ENCODE measurements around the gene MRPL55.

The MRPL55 gene

GRCh38 chr1:228109073-228109961 is at the start of gene MRPL55:
TSS of gene MRPL55 (minus strand) at chr1:228109299. CDS start at chr1:228108260, 1,039 bp downstream.
- peak; percentile 96 for DNase-seq

GRCh38 chr1:228158151-228159007 is 49.3 kb upstream of the MRPL55 start:
- no peak for DNase-seq

GRCh38 chr1:228157729-228158126 is 48.6 kb upstream of the MRPL55 start:
- DNase-seq = no peak

- no peak for DNase-seq
These were observed 48.0 kb upstream of the MRPL55 start for GRCh38 chr1:228156941-228157728.

- DNase-seq = no peak
These were observed 47.4 kb upstream of the MRPL55 start for GRCh38 chr1:228156515-228156881.

GRCh38 chr1:228155596-228156514 is 46.8 kb upstream of the MRPL55 start:
- no peak for DNase-seq

GRCh38 chr1:228154670-228155571 is 45.8 kb upstream of the MRPL55 start:
- DNase-seq = peak; percentile 80

GRCh38 chr1:228154021-228154669 is 45.0 kb upstream of the MRPL55 start:
- DNase-seq = no peak

- no peak for DNase-seq
These were observed 43.8 kb upstream of the MRPL55 start for GRCh38 chr1:228152918-228153258.

- DNase-seq = no peak
These were observed 43.2 kb upstream of the MRPL55 start for GRCh38 chr1:228152097-228152917.

GRCh38 chr1:228151180-228151925 is 42.3 kb upstream of the MRPL55 start:
- no peak for DNase-seq

GRCh38 chr1:228150461-228151179 is 41.5 kb upstream of the MRPL55 start:
- no peak for DNase-seq

- no peak for DNase-seq
These were observed 41.0 kb upstream of the MRPL55 start for GRCh38 chr1:228150120-228150460.

GRCh38 chr1:228149406-228150119 is 40.5 kb upstream of the MRPL55 start, which contains the start of gene GJC2:
TSS of gene GJC2 (plus strand) at chr1:228149930. CDS start at chr1:228157759, 7,829 bp downstream.
- DNase-seq = no peak

GRCh38 chr1:228148935-228149405 is 39.9 kb upstream of the MRPL55 start:
- no peak for DNase-seq

GRCh38 chr1:228148196-228148861 is 39.2 kb upstream of the MRPL55 start:
- DNase-seq = no peak

GRCh38 chr1:228147768-228148167 is 38.7 kb upstream of the MRPL55 start:
- no peak for DNase-seq
